CD4-positive, alpha-beta memory T cell (primary cell): Measurements from ENCODE around the gene C9orf78. TPM values are rescaled to one million over a fixed set of nuclear protein-coding genes. Genes with fewer than 3 reads are reported as not detected.

Source experiments
- CTCF ChIA-PET: fragments of 350-600 bp; sonication (Branson Sonifier 250); formaldehyde crosslinking; loops from one replicate; lab custom pipeline; 2021; ENCODE audit warnings: inconsistent platforms; ENCODE audit not compliant: partially characterized antibody; lab: Charles Lee
- POLR2A ChIA-PET: fragments of 350-600 bp; sonication (Branson Sonifier 250); formaldehyde crosslinking; loops from one replicate; lab custom pipeline; 2021; ENCODE audit not compliant: partially characterized antibody; lab: Charles Lee
- DNase-seq, 5 donors: peaks; one replicate each; pipeline versions ENCODE4 v3.0.0 to v3.0.0-alpha.2; 2020 to 2022; ENCODE audit warnings: mixed read lengths in 1 of 5
- H3K27ac ChIP-seq: one replicate; pipeline ENCODE4 v1.7.0; 2013; ENCODE audit warnings: low read depth, low read length
- H3K27me3 ChIP-seq: 2 replicates; pipeline ENCODE4 v1.7.0; 2013; ENCODE audit warnings: mild to moderate bottlenecking, low read length, moderate library complexity; ENCODE audit not compliant: insufficient read depth
- H3K36me3 ChIP-seq: 2 replicates; pipeline ENCODE4 v1.7.0; 2013; ENCODE audit warnings: mild to moderate bottlenecking, low read length, moderate library complexity; ENCODE audit not compliant: insufficient read depth
- H3K4me1 ChIP-seq: 2 replicates; pipeline ENCODE4 v1.7.0; 2013; ENCODE audit warnings: mild to moderate bottlenecking, low read length, moderate library complexity; ENCODE audit not compliant: insufficient read depth
- H3K4me3 ChIP-seq, 2 donors: one replicate each; pipeline ENCODE4 v1.7.0; 2013; ENCODE audit warnings: low read length in 2 of 2, mild to moderate bottlenecking in 1 of 2
- H3K9me3 ChIP-seq, 2 donors: one replicate each; pipeline ENCODE4 v1.7.0; 2013; ENCODE audit warnings: low read length in 2 of 2, control low read depth in 1 of 2; ENCODE audit not compliant: control insufficient read depth in 1 of 2
- H3K27ac Mint-ChIP-seq, 7 donors: one replicate each; pipeline ENCODE4 v1.8.0; 2020 to 2021; ENCODE audit warnings: mixed read lengths in 7 of 7, mild to moderate bottlenecking in 6 of 7, inconsistent platforms in 3 of 7, moderate library complexity in 3 of 7
- H3K27me3 Mint-ChIP-seq, 2 donors: one replicate each; pipeline ENCODE4 v1.8.0; 2020 to 2021; ENCODE audit warnings: mixed read lengths in 2 of 2
- H3K36me3 Mint-ChIP-seq, 2 donors: one replicate each; pipeline ENCODE4 v1.8.0; 2020 to 2021; ENCODE audit warnings: mixed read lengths in 2 of 2, inconsistent platforms in 1 of 2, mild to moderate bottlenecking in 1 of 2
- H3K4me1 Mint-ChIP-seq, 4 donors: one replicate each; pipeline ENCODE4 v1.8.0; 2020 to 2021; ENCODE audit warnings: mixed read lengths in 4 of 4, mild to moderate bottlenecking in 1 of 4
- H3K4me3 Mint-ChIP-seq, 8 donors: one replicate each; pipeline ENCODE4 v1.8.0; 2020 to 2021; ENCODE audit warnings: mixed read lengths in 8 of 8, mild to moderate bottlenecking in 7 of 8, moderate library complexity in 6 of 8, inconsistent platforms in 3 of 8
- H3K9me3 Mint-ChIP-seq, 8 donors: one replicate each; pipeline ENCODE4 v1.8.0; 2020 to 2021; ENCODE audit warnings: mixed read lengths in 8 of 8, mild to moderate bottlenecking in 5 of 8, inconsistent platforms in 3 of 8, moderate library complexity in 1 of 8
- intact Hi-C: fragments of 100-400 bp; cut with micrococcal nuclease; formaldehyde crosslinking; loops from one replicate; pipeline ENCODE4 v1.15.1; 2023
- polyA plus RNA-seq, 2 donors: library from polyadenylated mRNA; unstranded; fragments of 300-500 nt; fragmentation: Illumina TruSeq; gene quantifications; one replicate each; pipeline ENCODE4 v1.2.3, GENCODE V29; 2021
- total RNA-seq, 2 experiments: library from RNA; stranded (reverse); gene quantifications; one replicate each; pipeline ENCODE4 v1.2.3, GENCODE V29; 2021

C9orf78 gene
- total and polyA plus RNA-seq, 4 experiments from 2014 or later: 95.5 to 206 (median 150) TPM

GRCh38 chr9:129873563-129874190, 38.6 kb upstream of the C9orf78 start:
- Histone ChIP-seq H3K4me3 (no peak overlapping the region), H3K9me3 (no peaks in the 10 kb centered on the region), H3K27ac (no peak overlapping the region), H3K36me3 (peaks cover 33% of the 10 kb centered on the region), H3K27me3 (no peaks in the 10 kb centered on the region), H3K4me1 (peaks cover 54% of the 10 kb centered on the region)
- H3K4me3 Mint-ChIP-seq: peak overlapping the region in 2 of 8 donors; percentile 26 to 58
- no peak for DNase-seq
- CTCF ChIA-PET: interaction anchor here (1.0 to 1.1 kb wide), 2 partner anchors 147 to 166 kb away, joined by 3 to 5 read pairs; no protein-coding TSS in a partner anchor
- intact Hi-C loops: no loop called here
- H3K4me1 Mint-ChIP-seq: peaks cover 18 to 76% (median 46%) of the 10 kb centered on the region in 4 donors
- POLR2A ChIA-PET: interaction anchor here (2.0 to 16.5 kb wide), 2 partner anchors 13 to 40 kb away, joined by 6 to 423 read pairs; partner anchors contain the start of gene C9orf78
- H3K27me3 Mint-ChIP-seq: no peaks in the 10 kb centered on the region
- H3K36me3 Mint-ChIP-seq: peaks cover 46% of the 10 kb centered on the region in 2 donors
- H3K27ac Mint-ChIP-seq: peak overlapping the region in 6 of 7 donors; percentile 57 to 92 (median 75)
- H3K9me3 Mint-ChIP-seq: peaks cover 0 to 6% (median 0%) of the 10 kb centered on the region in 8 donors

GRCh38 chr9:129871046-129871445, 36.0 kb upstream of the C9orf78 start:
- H3K27ac ChIP-seq: peak overlapping the region; percentile 90
- H3K4me3 ChIP-seq: no peak overlapping the region
- intact Hi-C loops: no loop called here
- no peaks in the 10 kb centered on the region for H3K27me3 ChIP-seq
- Mint-ChIP-seq H3K9me3 (peaks cover 0 to 5% (median 0%) of the 10 kb centered on the region in 8 donors), H3K4me3 (peak overlapping the region; percentile 29 to 63 (median 54)), H3K27ac (peak overlapping the region; percentile 64 to 98 (median 93)), H3K36me3 (peaks cover 38% of the 10 kb centered on the region in 2 donors), H3K27me3 (no peaks in the 10 kb centered on the region), H3K4me1 (peaks cover 36 to 86% (median 61%) of the 10 kb centered on the region in 4 donors)
- ChIA-PET POLR2A (interaction anchor here (11.5 to 16.5 kb wide), 2 partner anchors 16 to 35 kb away, joined by 181 to 423 read pairs; partner anchors contain the start of genes C9orf78 and USP20), CTCF (interaction anchor here (5.5 kb wide), 1 partner anchor 14 kb away, joined by 34 read pairs; no protein-coding TSS in a partner anchor)
- H3K4me1 ChIP-seq: peaks cover 74% of the 10 kb centered on the region
- no peak for DNase-seq
- no peaks in the 10 kb centered on the region for H3K9me3 ChIP-seq
- H3K36me3 ChIP-seq: peaks cover 27% of the 10 kb centered on the region

- Mint-ChIP-seq H3K27me3 (no peaks in the 10 kb centered on the region), H3K4me1 (peaks cover 44 to 93% (median 70%) of the 10 kb centered on the region in 4 donors), H3K4me3 (peak overlapping the region; percentile 59 to 78 (median 69)), H3K9me3 (peaks cover 0 to 5% (median 0%) of the 10 kb centered on the region in 8 donors), H3K27ac (peak overlapping the region; percentile 86 to 98 (median 94)), H3K36me3 (peaks cover 43% of the 10 kb centered on the region in 2 donors)
- H3K4me3 ChIP-seq: peak overlapping the region; percentile 12 to 45
- intact Hi-C loops: loop anchor here (1.0 kb wide), 3 partner anchors 14 to 46 kb away; partner anchors contain the start of genes C9orf78, TOR1A and USP20
- CTCF ChIA-PET: interaction anchor here (0.7 to 5.5 kb wide), 3 partner anchors 15 to 170 kb away, joined by 3 to 34 read pairs (median 5); partner anchors contain the start of gene C9orf78
- no peaks in the 10 kb centered on the region for H3K27me3 ChIP-seq
- POLR2A ChIA-PET: interaction anchor here (0.6 to 16.5 kb wide), 14 partner anchors 17 to 231 kb away, joined by 3 to 423 read pairs (median 5); partner anchors contain the start of genes C9orf78, GPR107, TOR1A and USP20
- peaks cover 80% of the 10 kb centered on the region for H3K4me1 ChIP-seq
- DNase-seq: no peak
- peak overlapping the region; percentile 90 for H3K27ac ChIP-seq
- H3K9me3 ChIP-seq: no peaks in the 10 kb centered on the region
- H3K36me3 ChIP-seq: peaks cover 15% of the 10 kb centered on the region
Measured at GRCh38 chr9:129869585-129870501, 34.8 kb upstream of the C9orf78 start.

- Mint-ChIP-seq H3K4me1 (peaks cover 46 to 93% (median 73%) of the 10 kb centered on the region in 4 donors), H3K27me3 (no peaks in the 10 kb centered on the region), H3K4me3 (peak overlapping the region; percentile 59 to 78 (median 69)), H3K27ac (peak overlapping the region; percentile 86 to 98 (median 94)), H3K36me3 (peaks cover 38 to 39% of the 10 kb centered on the region in 2 donors), H3K9me3 (no peaks in the 10 kb centered on the region)
- Histone ChIP-seq H3K4me1 (peaks cover 89% of the 10 kb centered on the region), H3K9me3 (no peaks in the 10 kb centered on the region), H3K36me3 (peaks cover 6% of the 10 kb centered on the region), H3K4me3 (peak overlapping the region; percentile 12 to 51), H3K27me3 (no peaks in the 10 kb centered on the region), H3K27ac (peak overlapping the region; percentile 90)
- DNase-seq: peak; percentile 94 to 98 (median 96)
- ChIA-PET POLR2A (interaction anchor here (0.6 to 16.5 kb wide), 16 partner anchors 18 to 259 kb away, joined by 3 to 423 read pairs (median 5); partner anchors contain the start of genes C9orf78, GPR107 and USP20), CTCF (interaction anchor here (0.7 to 5.5 kb wide), 5 partner anchors 16 to 184 kb away, joined by 3 to 34 read pairs (median 3); partner anchors contain the start of genes C9orf78 and GPR107)
- intact Hi-C loops: loop anchor here (1.0 kb wide), 3 partner anchors 15 to 45 kb away; partner anchors contain the start of genes C9orf78, TOR1A and USP20
Measured at GRCh38 chr9:129868872-129869486, 33.9 kb upstream of the C9orf78 start.

GRCh38 chr9:129868023-129868871, 33.2 kb upstream of the C9orf78 start:
- Mint-ChIP-seq H3K27me3 (no peaks in the 10 kb centered on the region), H3K27ac (peak overlapping the region; percentile 86 to 98 (median 94)), H3K36me3 (peaks cover 35 to 41% of the 10 kb centered on the region in 2 donors), H3K4me1 (peaks cover 49 to 93% (median 76%) of the 10 kb centered on the region in 4 donors), H3K4me3 (peak overlapping the region in 7 of 8 donors; percentile 65 to 78 (median 69)), H3K9me3 (no peaks in the 10 kb centered on the region)
- CTCF ChIA-PET: interaction anchor here (0.8 to 5.5 kb wide), 6 partner anchors 10 to 185 kb away, joined by 3 to 34 read pairs (median 3); partner anchors contain the start of genes C9orf78 and GPR107
- Histone ChIP-seq H3K4me1 (peaks cover 96% of the 10 kb centered on the region), H3K9me3 (no peaks in the 10 kb centered on the region), H3K27ac (peak overlapping the region; percentile 90), H3K36me3 (no peaks in the 10 kb centered on the region), H3K27me3 (no peaks in the 10 kb centered on the region), H3K4me3 (peak overlapping the region in 1 of 2 donors; percentile 51)
- peak in 1 of 5 donors; percentile 51 for DNase-seq
- intact Hi-C loops: no loop called here
- POLR2A ChIA-PET: interaction anchor here (0.8 to 16.5 kb wide), 14 partner anchors 18 to 259 kb away, joined by 3 to 423 read pairs (median 6); partner anchors contain the start of genes C9orf78, GPR107 and USP20
